Loucy (cell line): Measurements from ENCODE around the gene SERPINI2.

ENCODE experiments used
- H2AFZ ChIP-seq: fragments of 200-600 bp; sonication (generic); 2 replicates; pipeline ENCODE4 v1.6.0; 2016; ENCODE audit warnings: antibody characterized with exemption, mild to moderate bottlenecking, low read length, moderate library complexity
- H3F3A ChIP-seq: fragments of 200-600 bp; 2 replicates; pipeline ENCODE4 v1.6.0; 2016; ENCODE audit warnings: antibody characterized with exemption, low read depth, mild to moderate bottlenecking
- H3K27me3 ChIP-seq: fragments of 200-600 bp; sonication (generic); 2 replicates; pipeline ENCODE4 v1.6.1; 2014; ENCODE audit warnings: low read length, mild to moderate bottlenecking; ENCODE audit not compliant: insufficient read depth, poor library complexity, severe bottlenecking
- H3K36me3 ChIP-seq: fragments of 200-600 bp; sonication (generic); 2 replicates; pipeline ENCODE4 v1.6.1; 2016; ENCODE audit warnings: low read length; ENCODE audit not compliant: insufficient read depth
- H3K4me1 ChIP-seq: fragments of 200-600 bp; sonication (generic); 2 replicates; pipeline ENCODE4 v1.5.1; 2014; ENCODE audit warnings: low read length, mild to moderate bottlenecking; ENCODE audit not compliant: insufficient read depth, poor library complexity, severe bottlenecking
- H3K4me2 ChIP-seq: fragments of 200-600 bp; sonication (generic); 2 replicates; pipeline ENCODE4 v1.6.0; 2014; ENCODE audit warnings: antibody characterized with exemption, low read length, low read depth, mild to moderate bottlenecking; ENCODE audit not compliant: poor library complexity, severe bottlenecking
- H3K4me3 ChIP-seq: fragments of 200-600 bp; sonication (generic); 2 replicates; pipeline ENCODE4 v1.5.1; 2014; ENCODE audit warnings: low read length, mild to moderate bottlenecking, mixed read lengths; ENCODE audit not compliant: poor library complexity, severe bottlenecking
- H3K79me2 ChIP-seq: fragments of 200-600 bp; sonication (generic); 2 replicates; pipeline ENCODE4 v1.6.1; 2014; ENCODE audit warnings: low read length; ENCODE audit not compliant: insufficient read depth
- H3K9ac ChIP-seq: fragments of 200-600 bp; sonication (generic); 2 replicates; pipeline ENCODE4 v1.6.0; 2014; ENCODE audit warnings: mild to moderate bottlenecking, low read depth, low read length, moderate library complexity; ENCODE audit not compliant: poor library complexity, severe bottlenecking
- H3K9me2 ChIP-seq: fragments of 200-600 bp; sonication (generic); replicated peaks from 2 replicates; pipeline ENCODE4 v1.6.1; 2016; ENCODE audit warnings: low read depth, low read length, mixed read lengths
- H3K9me3 ChIP-seq: fragments of 200-600 bp; sonication (generic); 2 replicates; pipeline ENCODE4 v1.6.1; 2014; ENCODE audit warnings: mild to moderate bottlenecking, antibody characterized with exemption, low read length, low read depth; ENCODE audit not compliant: insufficient read depth
- H4K20me1 ChIP-seq: fragments of 200-600 bp; sonication (generic); 2 replicates; pipeline ENCODE4 v1.6.0; 2014; ENCODE audit warnings: antibody characterized with exemption, low read length, mild to moderate bottlenecking; ENCODE audit not compliant: insufficient read depth, poor library complexity, severe bottlenecking
- EZH2phosphoT487 ChIP-seq: fragments of 200-600 bp; IDR thresholded peaks from 2 replicates; pipeline ENCODE4 v1.6.1; 2018; ENCODE audit warnings: antibody characterized with exemption, mild to moderate bottlenecking, moderate library complexity, borderline replicate concordance
- TF ChIP-seq, protein P1 (sequence below): fragments of 200-600 bp; sonication (generic); conservative IDR thresholded peaks from 2 replicates; pipeline ENCODE4 v1.5.1; 2014; ENCODE audit warnings: mild to moderate bottlenecking, antibody characterized with exemption, low read length

The SERPINI2 gene

DNA sequence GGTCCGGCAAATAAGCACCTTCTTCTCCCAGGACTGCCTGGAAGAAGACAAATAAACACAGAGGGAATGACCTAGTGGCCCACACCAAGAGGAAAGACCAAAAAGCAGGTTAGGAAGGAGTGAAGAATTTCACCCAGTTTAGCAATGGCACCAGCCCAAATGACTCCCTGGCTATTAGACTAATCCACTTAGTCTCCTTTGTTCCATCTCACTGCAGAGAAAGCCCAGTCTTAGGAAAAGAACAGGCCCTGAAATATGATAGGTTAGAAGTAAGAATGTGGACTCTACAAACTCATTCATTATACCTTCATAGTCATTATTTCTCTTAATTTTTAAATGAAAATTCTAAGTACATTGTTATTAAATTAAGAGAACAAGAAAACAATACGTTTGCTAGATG, 23.2 kb downstream of the SERPINI2 start:
- H3K4me3 ChIP-seq, result no peak overlapping the region
- no peaks in the 10 kb centered on the region for H3K36me3 ChIP-seq
- no peaks in the 10 kb centered on the region for H3K27me3 ChIP-seq
- H3K79me2 ChIP-seq, result no peaks in the 10 kb centered on the region
- H3K9me3 ChIP-seq, result no peaks in the 10 kb centered on the region
- TF ChIP-seq EZH2phosphoT487, result no peak
- TF ChIP-seq, protein P1, sequence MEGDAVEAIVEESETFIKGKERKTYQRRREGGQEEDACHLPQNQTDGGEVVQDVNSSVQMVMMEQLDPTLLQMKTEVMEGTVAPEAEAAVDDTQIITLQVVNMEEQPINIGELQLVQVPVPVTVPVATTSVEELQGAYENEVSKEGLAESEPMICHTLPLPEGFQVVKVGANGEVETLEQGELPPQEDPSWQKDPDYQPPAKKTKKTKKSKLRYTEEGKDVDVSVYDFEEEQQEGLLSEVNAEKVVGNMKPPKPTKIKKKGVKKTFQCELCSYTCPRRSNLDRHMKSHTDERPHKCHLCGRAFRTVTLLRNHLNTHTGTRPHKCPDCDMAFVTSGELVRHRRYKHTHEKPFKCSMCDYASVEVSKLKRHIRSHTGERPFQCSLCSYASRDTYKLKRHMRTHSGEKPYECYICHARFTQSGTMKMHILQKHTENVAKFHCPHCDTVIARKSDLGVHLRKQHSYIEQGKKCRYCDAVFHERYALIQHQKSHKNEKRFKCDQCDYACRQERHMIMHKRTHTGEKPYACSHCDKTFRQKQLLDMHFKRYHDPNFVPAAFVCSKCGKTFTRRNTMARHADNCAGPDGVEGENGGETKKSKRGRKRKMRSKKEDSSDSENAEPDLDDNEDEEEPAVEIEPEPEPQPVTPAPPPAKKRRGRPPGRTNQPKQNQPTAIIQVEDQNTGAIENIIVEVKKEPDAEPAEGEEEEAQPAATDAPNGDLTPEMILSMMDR, result no peak
- no peaks in the 10 kb centered on the region for H3K4me1 ChIP-seq
- no peak overlapping the region for H2AFZ ChIP-seq
- H3K9me2 ChIP-seq, result no peaks in the 10 kb centered on the region
- no peaks in the 10 kb centered on the region for H3F3A ChIP-seq
- H3K4me2 ChIP-seq, result no peak overlapping the region
- no peaks in the 10 kb centered on the region for H4K20me1 ChIP-seq
- no peak overlapping the region for H3K9ac ChIP-seq

DNA sequence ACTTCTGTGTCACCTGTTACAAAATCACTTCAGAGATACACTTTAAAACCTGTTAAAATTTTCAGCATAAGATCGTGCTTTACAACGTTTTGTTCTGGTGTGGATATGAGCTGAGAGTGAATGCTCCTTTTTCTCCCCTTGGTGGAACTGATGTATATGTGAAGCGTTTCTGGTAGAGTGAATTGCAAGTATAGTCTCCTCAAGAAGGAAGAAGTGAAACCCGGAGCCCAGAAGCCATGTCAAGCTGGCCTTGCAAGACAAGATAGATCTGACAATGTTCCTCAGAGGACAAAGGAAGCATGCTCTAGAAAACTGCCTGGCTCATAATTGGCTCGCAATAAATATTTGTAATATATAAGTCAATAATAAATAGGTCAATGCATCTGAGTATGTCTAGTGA, 23.6 kb downstream of the SERPINI2 start:
- Histone ChIP-seq H3K9me3 (no peaks in the 10 kb centered on the region), H3K9ac (no peak overlapping the region)

DNA sequence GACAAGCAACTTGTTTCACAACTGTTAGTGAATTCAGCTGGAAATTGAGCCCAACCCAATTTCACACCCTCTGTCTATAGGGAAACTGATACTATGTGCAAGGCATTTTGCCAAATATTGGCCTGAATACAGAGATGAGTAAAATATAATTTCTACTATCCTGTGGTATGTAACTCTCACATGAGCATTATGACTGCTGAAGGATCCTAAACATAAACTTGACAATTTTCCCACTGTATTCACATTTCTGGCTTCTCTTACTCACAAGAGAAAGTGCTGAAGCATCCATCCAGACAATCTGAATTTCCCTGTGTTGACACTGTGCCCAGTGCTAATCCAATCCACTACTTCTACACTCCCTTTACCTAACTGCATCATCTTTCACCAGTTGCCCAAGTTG, 28.4 kb downstream of the SERPINI2 start:
- Histone ChIP-seq H3F3A (no peaks in the 10 kb centered on the region), H3K27me3 (no peaks in the 10 kb centered on the region), H2AFZ (no peak overlapping the region), H3K9me2 (no peaks in the 10 kb centered on the region), H3K36me3 (no peaks in the 10 kb centered on the region), H4K20me1 (no peaks in the 10 kb centered on the region), H3K4me3 (no peak overlapping the region), H3K4me1 (no peaks in the 10 kb centered on the region), H3K4me2 (no peak overlapping the region), H3K79me2 (no peaks in the 10 kb centered on the region), H3K9me3 (no peaks in the 10 kb centered on the region), H3K9ac (no peak overlapping the region)
- no peak for TF ChIP-seq EZH2phosphoT487
- TF ChIP-seq, protein P1, result no peak

More for the DNA sequence above, 23.6 kb downstream of the SERPINI2 start:
- TF ChIP-seq EZH2phosphoT487, result no peak
- TF ChIP-seq, protein P1, result no peak
- Histone ChIP-seq H4K20me1 (no peaks in the 10 kb centered on the region), H3F3A (no peaks in the 10 kb centered on the region), H2AFZ (no peak overlapping the region), H3K4me3 (no peak overlapping the region), H3K4me1 (no peaks in the 10 kb centered on the region), H3K27me3 (no peaks in the 10 kb centered on the region), H3K36me3 (no peaks in the 10 kb centered on the region), H3K79me2 (no peaks in the 10 kb centered on the region), H3K9me2 (no peaks in the 10 kb centered on the region), H3K4me2 (no peak overlapping the region)
